Erythroblast (primary cell): ENCODE results near the gene TRIM69.

Experiments used
- GATA1 ChIP-seq: IDR thresholded peaks from 2 replicates; pipeline ENCODE4 v1.6.1; 2011; ENCODE audit warnings: low read depth, mild to moderate bottlenecking, control low read depth, low read length, moderate library complexity
- POLR2A ChIP-seq: IDR thresholded peaks from 2 replicates; pipeline ENCODE4 v1.6.1; 2011; ENCODE audit warnings: mild to moderate bottlenecking, low read length

GRCh38 chr15:44720460-44721176 is 15.7 kb upstream of the TRIM69 start:
- TF ChIP-seq POLR2A (no peak), GATA1 (no peak)
